ENCODE data around the gene RXFP4. TPM values are rescaled to one million over a fixed set of nuclear protein-coding genes. Genes with fewer than 3 reads are reported as not detected.

RXFP4 gene
- total RNA-seq, 1 donor from 2014 or later: not detected

GRCh38 chr1:155961937-155962336 is 20.5 kb downstream of the RXFP4 start:
- peak; percentile 98 for DNase-seq

GRCh38 chr1:155962599-155963211 is 21.3 kb downstream of the RXFP4 start:
- peak; percentile 58 for DNase-seq

DNA sequence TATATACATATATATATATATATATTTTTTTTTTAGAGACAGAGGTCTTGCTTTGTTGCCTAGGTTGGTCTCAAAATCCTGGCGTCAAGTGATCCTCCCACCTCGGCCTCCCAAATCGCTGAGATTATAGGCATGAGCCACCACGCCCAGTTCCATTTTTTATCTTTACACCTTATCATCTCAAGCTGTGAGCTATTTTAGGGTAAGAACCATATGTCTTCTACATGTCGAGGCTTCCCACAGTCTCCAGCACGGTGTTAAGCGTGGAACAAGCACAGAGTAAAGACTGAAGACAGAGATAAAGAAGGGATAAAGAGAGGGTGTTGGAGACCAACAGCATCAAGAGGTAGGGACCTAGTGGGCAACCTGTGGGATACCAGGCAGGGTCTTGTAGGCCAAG is 22.8 kb downstream of the RXFP4 start:
- no peak for DNase-seq

DNA sequence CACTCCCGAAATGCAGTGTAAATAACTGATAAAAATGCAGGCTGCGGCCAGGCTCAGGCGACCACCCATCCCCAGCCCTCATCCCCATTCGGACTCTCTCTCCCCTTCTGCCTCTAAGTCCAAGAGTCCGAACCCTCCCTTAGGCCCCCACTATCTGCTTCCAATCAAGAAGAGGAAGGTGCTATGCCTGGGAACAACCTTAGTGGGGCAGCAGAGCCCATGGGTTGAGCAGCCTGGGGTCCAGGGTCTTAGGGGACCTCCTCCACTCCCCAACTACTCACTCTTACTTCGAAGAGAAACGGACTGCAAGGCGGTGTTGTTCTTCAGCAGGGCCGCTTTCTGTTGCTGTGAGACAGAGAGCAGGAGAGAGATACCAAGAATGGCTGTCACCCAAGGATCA is 24.7 kb downstream of the RXFP4 start:
- DNase-seq: no peak

- no peak for DNase-seq
Measured at GRCh38 chr1:155966750-155967149, 25.3 kb downstream of the RXFP4 start.

DNA sequence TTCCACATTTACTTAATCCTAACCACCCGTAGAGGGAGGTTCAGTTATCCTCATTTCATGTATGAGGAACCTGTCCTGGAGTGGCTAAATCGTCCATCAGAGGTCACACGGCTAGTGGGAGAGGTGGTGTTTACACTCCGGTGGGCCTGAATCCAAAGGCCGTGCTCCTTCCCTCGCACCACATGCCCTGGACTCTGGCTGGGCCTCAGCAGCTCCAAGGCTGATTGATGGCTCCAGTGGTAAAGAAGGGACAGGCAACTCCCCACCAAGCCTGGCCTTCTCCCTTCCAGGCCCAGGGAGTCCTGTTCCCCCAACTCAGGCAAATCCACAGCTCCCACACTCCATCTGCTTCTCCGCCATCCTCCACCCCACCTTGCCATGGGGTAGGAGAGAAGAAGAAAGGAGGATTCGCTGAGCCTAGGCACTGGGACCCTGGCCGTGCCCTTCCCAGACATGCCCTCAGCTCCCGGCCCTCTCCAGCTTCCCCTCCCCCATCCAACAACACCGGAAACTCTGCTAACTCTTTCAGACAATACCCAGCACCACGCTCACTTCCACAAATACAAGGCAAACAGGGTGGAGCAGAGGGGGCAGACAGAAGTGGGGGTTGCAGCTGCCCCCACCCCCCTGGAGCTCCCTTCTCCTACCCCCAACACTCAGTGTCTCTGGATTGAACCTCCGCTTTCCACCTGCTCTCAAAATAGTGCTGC is 26.1 kb downstream of the RXFP4 start:
- DNase-seq: peak; percentile 86

- DNase-seq: no peak
Measured at GRCh38 chr1:155968051-155968400, 26.6 kb downstream of the RXFP4 start.

GRCh38 chr1:155968670-155969069 is 27.2 kb downstream of the RXFP4 start:
- peak; percentile 49 for DNase-seq

DNA sequence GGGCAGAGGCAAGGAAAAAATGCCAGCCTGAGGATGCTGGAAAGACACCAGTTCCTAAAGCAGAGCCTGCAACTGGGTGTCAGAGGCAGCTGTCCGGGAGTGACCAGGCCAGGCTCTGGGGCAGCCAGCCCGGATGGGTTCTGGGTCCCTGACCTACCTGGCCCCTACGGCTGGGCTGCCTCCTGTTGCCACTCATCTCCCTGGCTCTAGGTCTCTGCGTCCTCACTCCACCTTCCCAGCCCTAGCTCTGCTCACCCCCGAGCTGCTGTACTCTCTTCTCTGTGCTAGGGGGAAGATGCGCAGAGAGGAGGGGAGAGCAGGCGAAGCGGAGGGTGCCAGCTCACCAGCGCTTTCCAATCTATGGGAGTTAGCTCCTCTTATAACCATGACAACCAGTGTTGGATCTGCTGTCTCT is 27.9 kb downstream of the RXFP4 start:
- no peak for DNase-seq

DNA sequence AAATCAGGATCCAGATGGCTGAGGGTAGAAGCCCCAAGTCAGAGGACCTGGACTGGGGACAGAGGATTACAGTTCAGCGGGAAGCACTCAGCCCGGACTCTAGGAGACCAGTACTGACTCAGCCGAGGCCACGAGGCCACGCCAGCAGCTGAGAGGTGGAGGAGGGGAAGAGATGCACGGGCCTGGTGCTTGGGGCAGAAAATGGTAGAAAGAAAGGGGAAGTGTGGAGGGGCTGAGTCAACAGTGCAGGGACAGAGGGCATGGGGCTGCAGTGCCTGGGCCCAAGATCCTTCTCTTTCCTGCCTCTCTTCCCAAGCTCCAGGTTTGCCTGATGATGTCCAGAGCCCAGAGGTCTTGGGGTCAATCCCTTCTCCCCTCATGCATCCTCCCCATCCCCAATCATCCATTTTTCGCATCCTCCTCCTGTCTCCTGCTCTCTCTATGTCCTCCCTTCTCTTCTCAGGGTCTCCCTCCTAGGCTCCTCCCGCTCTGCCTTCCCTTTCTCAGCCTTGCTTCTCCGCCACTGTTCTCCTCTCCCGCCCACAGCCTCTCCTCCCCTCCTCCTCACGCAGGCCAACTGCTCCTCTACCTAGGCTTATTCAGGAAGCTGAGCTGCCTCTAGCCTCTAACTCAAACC is 29.2 kb downstream of the RXFP4 start:
- DNase-seq: peak; percentile 83

DNA sequence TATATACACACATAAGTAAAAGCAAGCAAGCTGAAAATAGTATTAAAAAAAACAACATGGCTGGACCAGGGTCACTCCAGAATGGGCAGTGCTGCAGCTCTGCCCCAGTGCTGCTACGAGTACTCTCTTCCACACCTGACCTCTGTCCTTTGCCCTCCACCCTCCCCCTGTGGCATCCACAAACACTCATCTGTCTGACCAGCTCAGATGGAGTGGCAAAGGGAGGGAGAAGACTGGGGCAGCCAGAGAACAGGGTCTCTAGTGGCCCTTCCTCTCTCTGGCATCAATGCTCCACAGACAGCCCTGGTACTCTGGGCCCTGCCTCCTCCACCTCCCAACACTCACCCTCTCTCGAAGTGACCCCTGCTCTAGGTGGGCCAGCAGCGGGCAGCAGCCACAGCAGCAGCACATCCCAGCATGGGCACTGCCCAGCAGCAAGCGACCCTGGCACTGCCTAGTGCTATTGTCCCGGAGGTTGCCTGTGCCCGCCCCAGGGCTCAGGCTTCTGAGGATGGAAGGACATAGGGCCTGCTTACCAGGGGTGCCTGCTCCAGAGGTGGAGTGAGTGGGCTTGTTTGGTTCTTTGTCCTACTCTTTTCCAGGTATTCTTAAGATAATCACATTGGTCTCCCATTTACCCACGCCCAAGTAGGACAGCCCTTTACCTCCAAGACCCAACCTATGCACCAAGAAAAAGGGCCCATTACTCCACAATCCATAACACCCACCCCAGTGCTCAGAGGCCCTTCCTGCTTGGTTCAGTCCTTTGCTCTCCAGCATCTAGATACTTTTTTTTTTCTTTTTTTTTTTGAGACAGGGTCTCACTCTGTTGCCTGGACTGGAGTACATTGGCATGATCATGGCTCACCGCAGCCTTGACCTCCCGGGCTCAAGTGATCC is 30.7 kb downstream of the RXFP4 start:
- DNase-seq: no peak

GRCh38 chr1:155973723-155974122 is 32.3 kb downstream of the RXFP4 start:
- no peak for DNase-seq

- no peak for DNase-seq
Measured at GRCh38 chr1:155974208-155975115, 33.0 kb downstream of the RXFP4 start.

- no peak for DNase-seq
Measured at GRCh38 chr1:155975375-155976061, 34.1 kb downstream of the RXFP4 start.

GRCh38 chr1:155976062-155976912 is 34.8 kb downstream of the RXFP4 start:
- no peak for DNase-seq

DNA sequence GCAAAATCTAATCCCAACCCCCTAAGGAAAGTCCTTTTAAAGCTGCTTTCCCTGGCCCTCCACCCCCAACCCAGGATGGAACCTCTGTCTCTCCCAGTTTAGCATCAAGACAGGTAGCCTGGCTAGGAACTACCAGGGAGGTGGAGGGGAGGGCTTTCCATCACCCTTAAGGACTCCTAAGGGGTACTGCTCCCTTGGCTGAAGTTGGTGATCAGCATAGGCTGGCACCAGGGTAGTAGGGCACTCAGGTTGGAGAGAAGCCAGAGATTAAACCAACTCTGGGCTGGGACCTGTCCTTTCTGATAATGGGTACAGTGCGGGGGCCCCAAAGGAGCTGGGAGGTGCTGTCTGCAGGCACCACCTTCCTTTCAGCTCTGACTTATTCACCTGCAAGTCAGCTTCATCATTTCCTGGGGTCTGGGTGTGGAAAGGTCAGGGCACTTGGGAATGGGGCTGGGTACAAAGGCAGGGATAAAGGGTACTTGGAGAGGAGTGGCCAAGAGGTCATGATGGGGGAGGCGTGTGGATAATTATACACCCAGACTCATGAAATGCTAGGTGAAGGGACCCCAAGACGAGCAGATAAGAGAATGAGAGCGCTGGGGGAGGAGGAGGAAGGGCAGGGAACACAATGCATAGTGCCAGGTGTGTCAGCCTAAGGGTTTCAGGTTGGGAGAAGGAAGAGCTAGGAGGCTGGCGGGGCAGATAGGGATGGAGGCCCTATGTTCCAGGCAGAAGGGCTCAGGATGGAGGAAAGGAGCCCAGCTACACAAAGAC is 35.7 kb downstream of the RXFP4 start:
- DNase-seq: no peak

DNA sequence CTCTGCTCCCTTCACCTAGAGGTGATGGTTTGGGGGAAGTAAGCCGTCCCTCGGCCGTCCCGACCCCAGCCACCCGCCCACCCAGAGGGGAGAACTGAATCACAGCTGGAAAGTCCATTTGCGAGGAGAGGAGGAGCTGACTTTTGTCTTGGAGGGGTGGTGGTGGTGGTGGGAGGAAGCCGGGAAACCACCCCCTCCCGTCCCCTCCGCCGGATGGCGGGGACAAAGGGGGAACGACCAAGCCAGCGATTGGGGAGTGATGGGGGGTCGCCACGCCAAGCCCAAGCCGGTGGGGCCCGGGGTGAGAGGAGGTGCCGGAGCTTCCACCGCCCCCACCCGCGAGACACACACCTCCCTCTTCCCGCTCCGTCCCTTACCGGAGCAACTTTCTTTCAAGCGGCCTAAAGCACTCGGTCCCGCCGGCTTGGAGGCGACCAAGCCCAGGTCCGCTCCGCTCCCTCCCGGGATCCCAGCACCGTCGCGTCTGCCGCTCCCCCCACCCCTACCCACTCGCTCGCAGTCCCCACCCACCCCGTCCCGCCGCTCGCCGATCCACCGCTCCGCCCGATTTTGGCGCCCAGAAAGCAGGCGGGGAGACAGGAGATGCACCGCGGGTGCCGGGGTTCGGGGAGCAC is 36.4 kb downstream of the RXFP4 start:
- peak; percentile 47 for DNase-seq

- peak; percentile 54 for DNase-seq
Measured at GRCh38 chr1:155978325-155978972, 37.0 kb downstream of the RXFP4 start, which contains the start of gene ARHGEF2. ARHGEF2 (minus strand) TSS chr1:155978547; CDS start chr1:155978427, 120 bp downstream.

All from dermis blood vessel endothelial cell (primary cell).